Urinary bladder (tissue), 4 donors: ENCODE measurements around the gene STK11IP. TPM values are rescaled to one million over a fixed set of nuclear protein-coding genes. Genes with fewer than 3 reads are reported as not detected.
"Not testable (repeated sequence)": the region's sequence is repeated elsewhere in the genome, so short reads cannot be mapped to it uniquely, and the experiment has no call there.

Source experiments
- DNase-seq: peaks from one replicate; pipeline ENCODE4 v3.0.0-alpha.2; 2015; ENCODE audit errors: extremely low spot score
- H3K27ac ChIP-seq: one replicate; pipeline ENCODE4 v1.5.1; 2013; ENCODE audit warnings: low read depth, mild to moderate bottlenecking, moderate library complexity
- H3K36me3 ChIP-seq: one replicate; pipeline ENCODE4 v1.6.1; 2013; ENCODE audit warnings: mild to moderate bottlenecking, moderate library complexity; ENCODE audit not compliant: insufficient read depth
- H3K4me1 ChIP-seq: one replicate; pipeline ENCODE4 v1.6.1; 2013; ENCODE audit warnings: mild to moderate bottlenecking, moderate library complexity; ENCODE audit not compliant: insufficient read depth
- H3K4me3 ChIP-seq: one replicate; pipeline ENCODE4 v1.5.1; 2013; ENCODE audit warnings: low read depth, low read length
- WGBS: extraction: QIAGEN DNeasy Blood & Tissue Kit; methylation state at CpG from one replicate; pipeline ENCODE4 v1.1.7; 2013; 5-methylcytosine and 5-hydroxymethylcytosine counted together
- polyA plus RNA-seq: library from polyadenylated mRNA; stranded (reverse); fragments of 200-250 nt; gene quantifications from one replicate; pipeline ENCODE4 v1.2.3, GENCODE V29; 2013
- total RNA-seq: library from RNA; depleted of rRNA; stranded (reverse); fragments of >200 nt; gene quantifications from one replicate; pipeline ENCODE4 v1.2.3, GENCODE V29; 2014
- donor health status: healthy with polysubstance abuse.
- donor health status: healthy.

STK11IP gene
- total and polyA plus RNA-seq, 2 donors: 19.7 to 19.8 TPM

DNA sequence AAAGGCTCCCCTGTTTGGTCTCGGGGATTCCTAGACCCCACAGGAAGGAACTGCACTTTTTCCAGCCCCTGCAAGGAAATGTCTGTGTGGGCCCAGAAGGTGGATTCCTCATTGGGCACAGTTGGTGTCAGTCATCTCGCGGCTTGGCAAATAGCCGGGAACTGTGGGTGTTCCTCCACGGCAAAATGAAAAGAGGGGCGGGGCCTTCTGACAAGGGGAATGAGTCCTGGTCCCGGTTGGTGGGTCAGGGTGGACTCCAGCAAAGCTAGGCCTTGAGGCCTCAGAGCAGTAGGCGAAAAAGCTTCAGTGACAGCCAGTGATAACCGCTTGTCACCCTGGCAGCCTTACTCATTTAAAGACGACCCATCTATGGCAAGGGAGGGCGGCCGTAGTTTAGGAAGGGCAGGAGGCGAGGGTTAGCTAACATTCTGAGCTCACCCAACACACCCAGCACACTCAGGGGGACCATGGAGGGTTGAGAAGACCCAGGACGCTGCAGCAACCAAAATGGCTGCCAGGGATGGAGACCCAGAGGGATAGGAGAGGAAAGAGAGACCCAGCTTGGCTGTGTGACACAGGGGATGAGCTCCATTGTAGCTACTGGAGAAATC is 46.2 kb downstream of the STK11IP start:
- WGBS: 92% methylated on average over 14 of the region's 14 CpGs
- no peak overlapping the region for H3K27ac ChIP-seq
- no peak for DNase-seq

DNA sequence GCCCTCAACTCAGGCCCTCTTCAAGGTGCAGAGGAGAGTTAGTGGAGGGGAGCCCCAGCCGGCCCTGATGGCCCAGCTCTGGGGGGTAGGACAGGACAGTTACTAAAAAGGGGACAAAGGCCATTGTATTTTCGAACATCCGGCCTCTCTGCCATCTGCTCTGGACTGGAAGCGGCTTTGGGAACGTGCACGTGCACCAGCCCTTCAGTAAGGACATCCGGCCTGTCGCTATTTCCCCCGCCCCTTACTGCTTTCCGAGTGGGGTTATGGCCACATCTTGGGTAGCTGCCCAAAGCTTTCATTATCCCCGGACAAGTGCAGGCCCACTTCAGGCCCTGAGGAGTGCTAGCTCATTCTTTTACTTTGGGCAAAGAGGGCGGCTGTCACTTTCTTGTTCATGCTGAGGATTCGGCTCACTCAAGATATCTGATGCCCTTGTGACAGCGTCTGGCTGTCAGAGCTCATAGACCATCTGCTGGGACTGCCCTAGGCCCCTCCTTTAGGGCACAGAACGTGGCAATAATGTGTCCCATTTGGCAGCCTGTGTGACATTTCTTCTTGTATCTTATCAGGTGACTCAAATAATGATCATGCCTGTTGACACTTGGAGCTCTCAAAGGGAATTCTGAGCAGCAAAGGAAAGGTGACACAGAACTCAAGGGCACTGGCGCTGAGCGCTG is 47.3 kb downstream of the STK11IP start:
- WGBS: 70% methylated on average over 17 of the region's 17 CpGs
- H3K4me1 ChIP-seq: no peaks in the 10 kb centered on the region
- no peak for DNase-seq
- H3K36me3 ChIP-seq: no peaks in the 10 kb centered on the region
- H3K27ac ChIP-seq: no peak overlapping the region
- no peak overlapping the region for H3K4me3 ChIP-seq

More for the DNA sequence above, 46.2 kb downstream of the STK11IP start:
- H3K4me3 ChIP-seq: no peak overlapping the region
- H3K36me3 ChIP-seq: no peaks in the 10 kb centered on the region
- H3K4me1 ChIP-seq: no peaks in the 10 kb centered on the region

DNA sequence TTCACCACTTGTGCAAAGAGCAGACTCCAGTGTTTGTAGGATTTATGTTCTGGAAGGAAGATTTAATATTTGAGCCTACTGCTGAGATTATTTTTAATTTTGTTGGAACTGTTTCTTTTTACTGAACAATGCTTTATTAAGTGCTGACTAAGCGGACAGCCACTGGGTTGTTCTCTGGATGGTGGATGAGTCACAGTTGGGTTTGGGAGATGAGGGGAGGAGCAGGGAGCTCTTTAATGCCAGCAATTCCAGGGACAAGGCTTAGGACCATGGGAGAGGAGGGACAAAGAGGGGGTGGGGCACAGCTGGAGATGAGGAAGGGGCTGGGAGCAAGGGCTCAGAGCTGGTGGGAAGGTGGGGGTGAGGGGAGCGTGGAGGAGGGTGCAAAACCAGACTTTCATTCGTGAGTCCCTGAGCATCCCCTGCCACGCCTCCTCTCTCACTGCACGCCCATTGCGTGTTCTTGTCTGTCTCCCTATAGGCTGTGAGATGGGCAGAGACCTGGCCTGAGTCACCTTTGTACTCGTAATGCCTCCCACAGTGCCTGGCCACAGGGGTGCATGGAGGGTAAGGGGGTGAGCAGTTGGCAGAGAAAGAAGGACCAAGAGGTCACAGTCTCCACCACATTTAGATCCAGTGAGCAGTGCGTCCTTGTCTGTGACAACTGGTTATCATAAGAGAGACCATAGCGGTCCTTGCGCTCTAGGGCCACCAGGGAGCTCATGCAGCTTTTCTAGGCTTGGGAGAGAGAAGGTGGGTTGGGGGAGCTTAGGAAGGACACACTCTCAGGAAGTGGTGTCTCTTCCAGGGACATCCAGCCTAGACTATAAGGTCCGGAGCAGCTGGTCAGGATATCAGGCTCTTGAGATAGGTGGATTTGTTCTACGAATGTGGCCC is 48.2 kb downstream of the STK11IP start:
- Histone ChIP-seq H3K27ac (no peak overlapping the region), H3K4me1 (no peaks in the 10 kb centered on the region), H3K4me3 (no peak overlapping the region), H3K36me3 (no peaks in the 10 kb centered on the region)
- DNase-seq: no peak
- 71% methylated on average over 12 of the region's 12 CpGs for WGBS

DNA sequence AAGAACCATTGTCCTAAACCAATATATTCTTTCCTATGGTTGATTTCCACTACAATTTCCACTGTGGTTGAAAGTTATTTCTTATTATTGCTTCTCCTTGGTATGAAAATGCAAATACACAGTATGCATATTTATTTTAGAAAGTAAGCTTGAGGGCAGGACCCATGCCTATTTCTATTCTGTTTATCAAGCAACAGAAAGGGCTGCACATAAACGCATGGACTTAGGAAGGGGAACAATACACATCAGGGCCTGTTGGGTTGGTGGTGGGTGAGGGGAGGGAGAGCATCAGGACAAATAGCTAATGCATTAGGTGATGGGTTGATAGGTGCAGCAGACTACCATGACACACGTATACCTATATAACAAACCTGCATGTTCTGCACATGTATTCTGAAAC is 50.5 kb downstream of the STK11IP start:
- WGBS: 84% methylated on average over 2 of the region's 2 CpGs
- Histone ChIP-seq H3K4me1 (no peaks in the 10 kb centered on the region), H3K36me3 (no peaks in the 10 kb centered on the region), H3K4me3 (no peak overlapping the region), H3K27ac (no peak overlapping the region)
- DNase-seq: no peak

DNA sequence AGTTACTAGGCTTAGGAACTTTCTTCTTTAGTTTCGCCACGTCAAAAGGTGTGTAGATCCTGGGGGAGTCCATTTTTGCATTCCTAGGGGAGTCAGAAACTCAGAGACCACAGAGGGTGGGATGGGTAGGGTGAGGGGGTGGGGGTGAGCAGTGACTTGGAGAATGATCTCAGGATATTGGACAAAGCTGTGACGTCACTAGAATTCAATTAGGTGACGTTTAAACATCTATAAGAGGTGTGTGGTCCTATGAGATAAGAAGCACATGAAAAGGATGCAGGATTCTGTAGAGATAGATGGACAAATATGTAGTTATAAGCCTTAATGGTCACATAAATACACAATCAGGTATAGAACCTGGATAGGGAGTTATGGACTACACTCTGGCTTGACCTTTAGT is 51.3 kb downstream of the STK11IP start:
- 73% methylated on average over 4 of the region's 4 CpGs for WGBS
- Histone ChIP-seq H3K4me3 (no peak overlapping the region), H3K4me1 (no peaks in the 10 kb centered on the region), H3K36me3 (no peaks in the 10 kb centered on the region), H3K27ac (no peak overlapping the region)
- DNase-seq: no peak

DNA sequence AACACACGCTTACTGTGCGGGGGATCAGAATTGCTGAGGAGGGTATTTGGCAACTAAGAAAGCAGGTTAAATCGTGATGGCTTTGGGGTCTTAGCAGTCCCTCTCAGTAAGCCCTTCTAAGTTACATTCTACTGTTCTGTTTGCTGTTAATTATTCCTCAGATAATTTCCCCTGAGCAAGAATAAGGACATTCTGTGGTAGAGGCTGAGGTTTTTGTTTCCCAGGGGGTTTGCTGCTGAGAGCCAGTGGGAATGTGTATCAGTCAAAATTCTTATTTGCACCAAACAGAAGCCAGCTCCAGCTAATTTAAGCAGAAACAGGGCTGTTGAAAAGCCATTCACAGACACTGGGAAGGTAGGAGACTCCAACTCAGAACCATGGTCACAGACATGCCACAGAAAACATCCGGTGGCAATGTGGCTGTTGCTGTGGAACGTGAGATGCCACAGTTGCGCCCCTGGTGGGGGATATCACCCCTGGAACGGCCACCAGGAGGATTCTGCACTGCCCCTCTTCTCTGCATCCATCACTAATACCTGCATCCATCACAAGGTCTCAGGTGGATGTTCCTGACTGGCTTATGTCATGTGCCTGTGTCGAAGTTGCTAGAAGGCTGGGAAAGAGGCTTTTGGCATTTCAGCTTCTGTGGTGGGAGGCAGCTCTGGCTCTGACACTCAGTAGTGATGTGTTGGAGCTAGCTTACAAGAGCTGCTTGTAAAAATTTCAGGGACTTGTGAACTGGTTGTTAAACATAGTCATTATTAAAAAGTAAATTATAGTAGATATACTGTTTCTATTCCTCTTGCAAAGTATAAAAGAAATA is 53.0 kb downstream of the STK11IP start:
- no peak overlapping the region for H3K4me3 ChIP-seq
- WGBS: 56% methylated on average over 8 of the region's 8 CpGs
- no peak for DNase-seq
- no peaks in the 10 kb centered on the region for H3K4me1 ChIP-seq
- no peaks in the 10 kb centered on the region for H3K36me3 ChIP-seq
- H3K27ac ChIP-seq: no peak overlapping the region

DNA sequence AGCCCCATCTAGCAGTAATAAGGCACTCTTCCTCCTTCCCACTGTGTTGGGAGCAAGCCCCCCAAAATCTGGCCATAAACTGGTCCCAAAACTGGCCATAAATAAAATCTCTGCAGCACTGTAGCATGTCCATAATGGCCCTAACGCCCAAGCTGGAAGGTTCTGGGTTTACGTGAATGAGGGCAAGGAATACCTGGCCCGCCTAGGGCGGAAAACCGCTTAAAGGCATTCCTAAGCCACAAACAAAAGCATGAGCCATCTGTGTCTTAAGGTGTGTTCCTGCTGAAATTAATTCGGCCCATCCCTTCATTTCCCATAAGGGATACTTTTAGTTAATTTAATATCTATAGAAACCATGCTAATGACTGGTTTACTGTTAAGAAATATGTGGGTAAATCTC is 54.0 kb downstream of the STK11IP start:
- not testable (repeated sequence) for DNase-seq

DNA sequence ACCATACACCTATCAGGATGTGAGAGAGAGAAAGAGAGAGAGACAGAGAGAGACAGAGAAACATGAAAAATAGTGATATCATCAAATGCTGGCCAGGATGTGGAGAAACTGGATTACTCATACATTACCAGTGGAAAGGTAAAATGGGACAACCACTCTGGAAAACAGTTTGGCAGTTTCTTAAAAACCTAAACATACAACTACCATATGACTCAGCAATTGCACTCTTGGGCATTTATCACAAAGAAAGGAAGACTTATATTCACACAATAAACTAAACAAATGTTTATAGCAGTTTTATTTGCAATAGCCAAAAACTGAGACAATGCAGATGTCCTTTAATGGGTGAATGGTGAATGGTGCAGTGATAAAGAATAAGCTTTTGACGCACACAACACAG is 58.9 kb downstream of the STK11IP start:
- no peak overlapping the region for H3K4me3 ChIP-seq
- no peak overlapping the region for H3K27ac ChIP-seq
- no peaks in the 10 kb centered on the region for H3K4me1 ChIP-seq
- H3K36me3 ChIP-seq: no peaks in the 10 kb centered on the region
- 55% methylated on average over 1 of the region's 1 CpG for WGBS
- DNase-seq: no peak

More for the DNA sequence above, 54.0 kb downstream of the STK11IP start:
- not testable (repeated sequence) for H3K4me3 ChIP-seq, H3K4me1 ChIP-seq, H3K36me3 ChIP-seq, H3K27ac ChIP-seq
- 79% methylated on average over 6 of the region's 6 CpGs for WGBS

DNA sequence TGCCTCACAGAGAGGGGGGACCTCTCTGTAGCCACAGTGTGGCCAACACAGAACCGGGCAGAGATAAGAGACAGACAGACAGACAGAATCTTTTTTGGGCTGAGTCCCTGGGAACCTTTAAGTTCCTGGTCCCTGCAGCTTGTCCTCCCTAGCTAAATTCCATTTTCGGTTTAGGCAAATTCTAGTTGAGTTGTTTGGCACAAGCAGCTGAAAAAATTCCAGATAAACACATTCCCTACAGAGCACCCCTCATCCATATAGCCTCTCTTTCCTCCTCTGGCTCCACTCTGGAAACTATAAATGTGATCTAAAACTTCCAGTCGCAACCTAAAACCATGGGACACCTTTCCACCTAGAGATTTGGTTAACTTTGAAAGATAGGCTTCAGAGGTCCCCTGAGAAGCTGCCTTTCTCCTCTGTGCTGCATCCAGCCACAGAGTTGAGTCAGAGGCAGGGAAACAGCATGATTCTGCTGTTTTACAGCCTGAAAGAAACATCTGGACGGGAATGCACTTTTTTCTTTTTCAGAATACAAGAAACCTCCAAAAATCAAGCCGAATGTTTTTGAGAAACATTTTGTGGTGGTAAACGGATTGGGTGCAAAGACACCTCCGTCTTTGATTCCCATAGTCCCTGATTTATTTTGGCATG is 60.7 kb downstream of the STK11IP start:
- no peak overlapping the region for H3K4me3 ChIP-seq
- no peak for DNase-seq
- H3K4me1 ChIP-seq: no peaks in the 10 kb centered on the region
- no peaks in the 10 kb centered on the region for H3K36me3 ChIP-seq
- 50% methylated on average over 7 of the region's 7 CpGs for WGBS
- H3K27ac ChIP-seq: no peak overlapping the region

DNA sequence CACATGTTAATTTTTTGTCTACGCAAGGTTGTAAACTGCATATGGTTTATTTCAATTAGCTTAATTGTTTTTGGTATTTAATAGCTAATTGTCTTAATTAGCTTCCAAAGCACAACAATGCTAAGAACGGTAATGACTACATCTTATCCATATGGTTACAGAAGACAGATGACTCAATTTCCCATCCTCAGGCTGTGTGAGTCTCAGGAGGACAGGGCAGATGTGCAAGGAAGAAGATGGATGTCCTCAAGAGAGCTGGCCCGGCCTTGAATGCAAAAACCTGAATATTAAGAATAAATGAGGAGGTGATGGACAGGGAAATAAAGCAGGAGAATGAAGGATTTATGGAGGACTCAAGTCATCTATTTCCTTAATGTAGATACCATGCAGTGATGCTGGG is 61.2 kb downstream of the STK11IP start:
- H3K4me1 ChIP-seq: no peaks in the 10 kb centered on the region
- H3K4me3 ChIP-seq: no peak overlapping the region
- DNase-seq: no peak
- 83% methylated on average over 3 of the region's 3 CpGs for WGBS
- H3K27ac ChIP-seq: no peak overlapping the region
- H3K36me3 ChIP-seq: no peaks in the 10 kb centered on the region

DNA sequence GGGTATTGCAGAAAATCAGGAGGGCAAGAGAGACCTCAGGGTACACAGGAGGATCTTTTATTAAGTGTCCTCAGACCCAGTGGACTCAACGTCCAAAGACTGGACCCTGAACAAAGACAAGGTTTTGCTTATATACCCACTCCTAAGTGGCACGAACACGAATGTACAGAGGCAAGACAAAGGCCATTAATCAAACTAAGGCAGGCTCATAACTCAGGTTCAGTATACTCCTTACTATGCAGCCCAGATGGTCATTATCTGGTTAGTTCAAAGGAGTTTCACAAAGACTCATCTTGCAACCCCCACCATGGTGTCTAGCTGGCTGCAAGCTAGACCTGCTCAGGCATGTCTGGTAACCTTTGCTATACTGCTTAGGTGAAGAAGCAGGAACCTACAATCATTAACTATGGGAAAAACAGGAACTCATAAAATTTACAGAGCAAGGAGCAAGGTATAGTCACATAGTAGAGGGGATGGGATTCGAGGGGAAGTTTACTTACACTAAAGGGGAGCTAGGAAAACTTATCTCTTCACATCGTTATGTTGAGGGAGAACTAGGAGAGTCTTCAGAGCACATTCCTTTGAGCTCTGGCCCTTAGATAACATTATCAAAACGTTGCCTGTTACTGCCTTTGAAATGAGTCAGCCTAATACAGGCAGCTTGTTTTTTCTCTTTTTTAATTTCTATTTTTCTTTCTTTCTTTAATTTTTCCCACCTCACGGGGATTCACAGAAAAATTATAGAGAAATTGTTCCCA is 63.7 kb downstream of the STK11IP start:
- Histone ChIP-seq H3K27ac (no peak overlapping the region), H3K4me1 (no peaks in the 10 kb centered on the region), H3K4me3 (no peak overlapping the region), H3K36me3 (no peaks in the 10 kb centered on the region)
- no peak for DNase-seq
- 52% methylated on average over 7 of the region's 7 CpGs for WGBS

DNA sequence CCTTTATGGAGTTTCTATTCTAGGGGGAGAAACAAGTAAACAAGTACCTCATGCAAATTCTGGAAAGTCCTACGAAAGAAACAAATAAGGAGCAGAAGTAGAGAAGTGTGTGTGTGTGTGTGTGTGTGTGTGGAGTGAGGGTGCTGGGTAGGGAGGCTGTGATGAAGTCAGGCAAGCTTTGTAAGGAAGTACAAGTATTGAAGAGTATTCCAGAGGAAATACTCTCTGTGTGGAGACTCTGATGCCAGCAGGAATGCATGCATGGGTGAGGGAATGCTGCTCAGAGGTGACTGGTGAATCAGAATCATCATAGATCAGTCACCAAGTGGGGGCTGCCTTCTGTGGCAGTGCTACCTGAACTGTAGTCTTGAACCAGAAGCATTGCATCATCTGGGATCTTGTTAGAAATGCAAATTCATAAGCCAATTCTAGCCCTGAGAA is 64.3 kb downstream of the STK11IP start:
- Histone ChIP-seq H3K36me3 (no peaks in the 10 kb centered on the region), H3K27ac (no peak overlapping the region), H3K4me3 (no peak overlapping the region), H3K4me1 (no peaks in the 10 kb centered on the region)
- DNase-seq: no peak
- WGBS: 89% methylated on average over 1 of the region's 1 CpG
